ENCODE results near the gene GCC2. TPM values are rescaled to one million over a fixed set of nuclear protein-coding genes. Genes with fewer than 3 reads are reported as not detected.
A peak's percentile ranks its signal among the peaks of the same experiment; 100 is the strongest.

GCC2 gene
- total RNA-seq, 1 donor from 2014 or later: 7.6 TPM

DNA sequence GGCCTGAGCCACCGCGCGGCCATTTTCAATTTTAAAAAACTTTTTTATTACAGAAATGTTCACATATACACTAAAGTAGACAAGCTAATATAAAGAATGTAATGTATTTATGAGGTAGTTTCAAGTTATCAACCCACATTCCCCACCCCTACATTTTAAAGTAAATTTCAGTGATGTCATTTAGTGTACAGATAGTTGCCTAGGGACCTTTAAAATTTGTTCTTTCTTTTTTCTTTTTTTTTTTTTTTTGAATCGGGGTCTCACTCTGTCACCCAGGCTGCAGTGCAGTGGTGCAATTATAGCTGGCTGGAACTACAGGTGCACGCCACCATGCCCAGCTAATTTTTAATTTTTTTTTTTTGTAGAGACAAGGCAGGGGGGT, 82.7 kb downstream of the GCC2 start:
- TF ChIP-seq CTCF (IDR thresholded peaks at IDR 0.05): no peak
- H3K9me3 ChIP-seq: no peaks in the 10 kb centered on the region
- no peak overlapping the region for H3K27ac ChIP-seq
- no peak overlapping the region for H3K4me3 ChIP-seq
- no peaks in the 10 kb centered on the region for H3K36me3 ChIP-seq
- peaks cover 0 to 10% of the 10 kb centered on the region in 2 donors for H3K4me1 ChIP-seq
- DNase-seq (ENCODE audit: low spot score in 2 of 2): no peak
- H3K27me3 ChIP-seq: no peaks in the 10 kb centered on the region
- intact Hi-C loops (cut with DNase I): loop anchor here (5.0 kb wide), 1 partner anchor 41 kb away; no protein-coding TSS in a partner anchor

DNA sequence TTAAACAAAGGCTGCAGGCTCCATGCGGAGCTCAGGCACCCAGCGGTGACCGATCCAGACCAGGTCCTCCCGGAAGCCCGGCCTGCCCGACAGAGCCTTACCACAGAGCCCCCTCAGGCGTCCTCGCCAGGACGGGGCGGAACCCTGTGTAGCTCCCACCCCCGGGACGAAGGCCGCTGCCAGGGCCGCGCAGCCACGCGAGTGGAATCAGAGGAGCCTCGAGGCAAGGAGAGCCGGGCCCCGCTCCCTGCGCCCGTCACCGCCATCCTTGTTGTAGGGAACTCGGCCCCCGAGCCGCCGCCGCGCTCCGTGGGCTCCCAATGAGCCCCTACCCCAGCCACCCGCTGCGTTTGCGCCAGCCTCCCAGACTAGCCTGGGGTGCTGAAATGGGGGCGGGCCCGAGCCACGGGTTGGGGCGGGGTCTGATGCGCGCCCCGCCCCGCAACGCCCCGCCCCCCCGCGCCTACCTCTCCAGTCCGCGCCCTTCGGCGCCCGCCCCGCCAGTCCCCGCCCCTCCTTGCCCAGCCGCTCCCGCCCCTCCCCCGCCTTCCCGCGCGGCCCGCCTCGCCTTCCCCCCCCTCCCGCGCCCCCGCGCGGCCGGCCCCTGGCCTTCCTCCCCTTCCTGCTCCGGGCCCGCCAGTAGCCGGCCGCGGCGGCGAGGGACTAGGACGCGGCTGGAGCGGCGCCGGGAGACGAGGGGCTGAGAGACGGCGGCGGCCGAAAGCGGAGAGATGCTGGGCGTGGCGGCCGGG, 85.0 kb downstream of the GCC2 start, which contains the start of gene LIMS1:
Gene LIMS1 (plus strand): TSS at position 639 of the 752 bp plus-strand sequence. CDS start 93 bp downstream, at position 732.
- Histone ChIP-seq H3K27ac (peak within 1 kb of the TSS; percentile 84 to 91), H3K27me3 (no peaks in the 10 kb centered on the region), H3K9me3 (no peaks in the 10 kb centered on the region), H3K4me1 (peaks cover 0 to 17% of the 10 kb centered on the region in 2 donors), H3K4me3 (peak within 1 kb of the TSS; percentile 84 to 88), H3K36me3 (no peaks in the 10 kb centered on the region)
- no peak for TF ChIP-seq CTCF (IDR thresholded peaks at IDR 0.05)
- intact Hi-C loops (cut with DNase I): loop anchor here (2.0 to 5.0 kb wide), 3 partner anchors 38 to 85 kb away; partner anchors contain the start of gene GCC2
- DNase-seq (ENCODE audit: low spot score in 2 of 2): peak; percentile 73 to 95

GRCh38 chr2:108534584-108535356, 85.8 kb downstream of the GCC2 start:
- intact Hi-C loops (cut with DNase I): loop anchor here (2.0 to 5.0 kb wide), 3 partner anchors 38 to 86 kb away; partner anchors contain the start of gene GCC2
- H3K36me3 ChIP-seq: no peaks in the 10 kb centered on the region
- peaks cover 0 to 17% of the 10 kb centered on the region in 2 donors for H3K4me1 ChIP-seq
- H3K27ac ChIP-seq: peak overlapping the region; percentile 73 to 84
- H3K9me3 ChIP-seq: no peaks in the 10 kb centered on the region
- no peaks in the 10 kb centered on the region for H3K27me3 ChIP-seq
- peak; percentile 9 to 78 for DNase-seq (ENCODE audit: low spot score in 2 of 2)
- no peak for TF ChIP-seq CTCF (IDR thresholded peaks at IDR 0.05)
- H3K4me3 ChIP-seq: peak overlapping the region; percentile 84 to 88

GRCh38 chr2:108535357-108535631, 86.3 kb downstream of the GCC2 start:
- Histone ChIP-seq H3K36me3 (no peaks in the 10 kb centered on the region), H3K4me1 (peaks cover 0 to 17% of the 10 kb centered on the region in 2 donors), H3K4me3 (peak overlapping the region; percentile 84 to 88), H3K27me3 (no peaks in the 10 kb centered on the region), H3K27ac (peak overlapping the region; percentile 73 to 84), H3K9me3 (no peaks in the 10 kb centered on the region)
- TF ChIP-seq CTCF (IDR thresholded peaks at IDR 0.05): no peak
- intact Hi-C loops (cut with DNase I): loop anchor here (2.0 kb wide), 2 partner anchors 50 to 86 kb away; partner anchors contain the start of gene GCC2
- no peak for DNase-seq (ENCODE audit: low spot score in 2 of 2)

DNA sequence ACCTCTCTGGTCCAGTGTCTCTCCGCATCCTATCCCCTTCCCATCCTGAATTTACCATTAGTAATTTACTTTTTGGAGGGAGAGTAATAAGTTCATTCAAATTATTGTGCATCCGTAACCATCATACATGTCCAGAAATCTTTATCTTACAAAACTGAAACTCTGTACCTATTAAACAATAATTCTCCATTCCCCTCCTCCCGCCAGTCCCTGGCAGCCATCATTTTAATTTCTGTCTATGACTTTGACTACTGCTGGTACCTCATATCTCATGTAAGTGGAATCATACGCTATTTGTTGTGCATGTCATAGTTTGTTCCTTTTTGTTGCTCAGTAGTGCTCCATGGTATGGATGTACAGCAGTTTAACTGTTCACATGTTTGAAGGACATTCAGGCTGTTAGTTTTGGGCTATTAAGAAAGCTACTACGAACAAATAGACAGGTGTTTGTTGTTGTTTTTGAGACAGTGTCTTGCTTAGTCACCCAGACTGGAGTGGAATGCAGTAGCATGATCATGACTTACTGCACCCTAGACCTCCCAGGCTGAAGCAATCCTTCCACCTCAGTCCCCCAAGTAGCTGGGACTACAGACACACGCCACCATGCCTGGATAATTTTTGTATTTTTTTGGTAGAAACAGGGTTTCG, 87.3 kb downstream of the GCC2 start:
- H3K4me1 ChIP-seq: peaks cover 0 to 17% of the 10 kb centered on the region in 2 donors
- H3K36me3 ChIP-seq: no peaks in the 10 kb centered on the region
- no peaks in the 10 kb centered on the region for H3K27me3 ChIP-seq
- no peak for TF ChIP-seq CTCF (IDR thresholded peaks at IDR 0.05)
- no peak overlapping the region for H3K27ac ChIP-seq
- H3K4me3 ChIP-seq: peak overlapping the region; percentile 84 to 88
- intact Hi-C loops (cut with DNase I): no loop called here
- H3K9me3 ChIP-seq: no peaks in the 10 kb centered on the region
- no peak for DNase-seq (ENCODE audit: low spot score in 2 of 2)
